Tibial nerve (tissue), 3 donors: Measurements from ENCODE around the gene GLRX5.

Experiments used
- POLR2A ChIP-seq, 2 donors: fragments of 450-650 bp; IDR thresholded peaks; one replicate each; pipeline ENCODE4 v1.6.1; 2017; ENCODE audit warnings: antibody characterized with exemption in 2 of 2, mild to moderate bottlenecking in 2 of 2, moderate library complexity in 2 of 2
- TF ChIP-seq, protein P1 (sequence below), 5 experiments: fragments of 200-600 bp in 3 of 5; fragments of 450-650 bp in 2 of 5; sonication (generic) in 3 of 5; IDR thresholded peaks; one replicate each; pipeline ENCODE4 v1.5.1; 2016 to 2019; ENCODE audit warnings: antibody characterized with exemption in 5 of 5, mild to moderate bottlenecking in 3 of 5, moderate library complexity in 2 of 5

DNA sequence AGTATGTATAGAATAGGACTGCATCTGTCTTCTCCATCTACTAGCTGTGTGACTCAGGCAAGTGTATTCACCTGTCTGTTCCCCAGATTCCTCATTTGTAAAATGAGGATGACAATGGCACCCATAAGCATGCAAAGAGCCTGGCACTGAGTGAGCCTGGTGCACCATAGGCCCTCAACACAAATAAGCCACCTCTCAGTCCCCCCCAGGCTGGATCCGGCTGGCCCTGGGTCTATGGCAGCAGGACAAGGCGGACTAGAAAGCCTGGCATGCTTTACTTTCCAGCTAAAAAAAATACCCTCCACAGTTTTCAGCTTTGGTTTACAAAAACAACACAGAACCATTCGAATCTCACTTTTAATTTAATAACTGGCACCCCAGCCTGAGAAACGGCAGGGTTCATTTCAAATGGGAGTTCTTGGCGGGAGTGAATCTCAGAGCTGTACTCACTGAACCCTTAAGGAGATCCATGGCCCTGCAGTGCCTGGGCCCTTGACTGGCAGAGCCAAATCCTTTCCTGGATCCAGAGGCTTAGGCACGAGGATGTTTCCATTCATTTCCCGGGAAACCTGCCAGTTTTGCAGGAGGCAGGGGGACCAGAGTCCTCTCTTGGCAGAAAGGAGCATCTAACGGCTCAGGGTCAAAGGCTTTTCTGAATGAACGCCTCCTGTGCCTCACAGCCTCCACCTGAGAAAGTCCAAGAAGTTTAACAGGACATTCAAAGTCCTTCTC is 36.1 kb upstream of the GLRX5 start:
- no peak for TF ChIP-seq POLR2A (IDR thresholded peaks at IDR 0.05)
- TF ChIP-seq, protein P1, sequence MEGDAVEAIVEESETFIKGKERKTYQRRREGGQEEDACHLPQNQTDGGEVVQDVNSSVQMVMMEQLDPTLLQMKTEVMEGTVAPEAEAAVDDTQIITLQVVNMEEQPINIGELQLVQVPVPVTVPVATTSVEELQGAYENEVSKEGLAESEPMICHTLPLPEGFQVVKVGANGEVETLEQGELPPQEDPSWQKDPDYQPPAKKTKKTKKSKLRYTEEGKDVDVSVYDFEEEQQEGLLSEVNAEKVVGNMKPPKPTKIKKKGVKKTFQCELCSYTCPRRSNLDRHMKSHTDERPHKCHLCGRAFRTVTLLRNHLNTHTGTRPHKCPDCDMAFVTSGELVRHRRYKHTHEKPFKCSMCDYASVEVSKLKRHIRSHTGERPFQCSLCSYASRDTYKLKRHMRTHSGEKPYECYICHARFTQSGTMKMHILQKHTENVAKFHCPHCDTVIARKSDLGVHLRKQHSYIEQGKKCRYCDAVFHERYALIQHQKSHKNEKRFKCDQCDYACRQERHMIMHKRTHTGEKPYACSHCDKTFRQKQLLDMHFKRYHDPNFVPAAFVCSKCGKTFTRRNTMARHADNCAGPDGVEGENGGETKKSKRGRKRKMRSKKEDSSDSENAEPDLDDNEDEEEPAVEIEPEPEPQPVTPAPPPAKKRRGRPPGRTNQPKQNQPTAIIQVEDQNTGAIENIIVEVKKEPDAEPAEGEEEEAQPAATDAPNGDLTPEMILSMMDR (IDR thresholded peaks at IDR 0.05) = no peak
